ACC112 (cell line): Measurements from ENCODE around the gene BNC2.

Experiments
- H2AFZ ChIP-seq: fragments of 200-600 bp; sonication (generic); one replicate; pipeline ENCODE4 v1.6.0; 2017; ENCODE audit warnings: antibody characterized with exemption, low read length; ENCODE audit not compliant: unreplicated experiment
- H3K27ac ChIP-seq: fragments of 200-600 bp; sonication (generic); 2 replicates; pipeline ENCODE4 v1.5.1; 2014; ENCODE audit warnings: low read depth, mild to moderate bottlenecking, antibody characterized with exemption, low read length, moderate library complexity
- H3K27me3 ChIP-seq: fragments of 200-600 bp; sonication (generic); 2 replicates; pipeline ENCODE4 v1.6.1; 2014; ENCODE audit warnings: mild to moderate bottlenecking, antibody characterized with exemption, low read length, moderate library complexity, mixed read lengths; ENCODE audit not compliant: insufficient read depth
- H3K36me3 ChIP-seq: fragments of 200-600 bp; sonication (generic); 2 replicates; pipeline ENCODE4 v1.6.1; 2016; ENCODE audit warnings: mild to moderate bottlenecking, antibody characterized with exemption, low read length, moderate library complexity, mixed read lengths; ENCODE audit not compliant: insufficient read depth
- H3K4me1 ChIP-seq: fragments of 200-600 bp; sonication (generic); one replicate; pipeline ENCODE4 v1.6.1; 2016; ENCODE audit warnings: low read length, mixed read lengths; ENCODE audit not compliant: insufficient read depth, unreplicated experiment, control insufficient read depth
- H3K4me3 ChIP-seq: fragments of 200-600 bp; sonication (generic); 2 replicates; pipeline ENCODE4 v1.5.1; 2014; ENCODE audit warnings: mild to moderate bottlenecking, low read depth, low read length
- H3K79me2 ChIP-seq: fragments of 200-600 bp; sonication (generic); one replicate; pipeline ENCODE4 v1.6.0; 2016; ENCODE audit warnings: low read length; ENCODE audit not compliant: control insufficient read depth, unreplicated experiment, insufficient read depth

BNC2 gene

DNA sequence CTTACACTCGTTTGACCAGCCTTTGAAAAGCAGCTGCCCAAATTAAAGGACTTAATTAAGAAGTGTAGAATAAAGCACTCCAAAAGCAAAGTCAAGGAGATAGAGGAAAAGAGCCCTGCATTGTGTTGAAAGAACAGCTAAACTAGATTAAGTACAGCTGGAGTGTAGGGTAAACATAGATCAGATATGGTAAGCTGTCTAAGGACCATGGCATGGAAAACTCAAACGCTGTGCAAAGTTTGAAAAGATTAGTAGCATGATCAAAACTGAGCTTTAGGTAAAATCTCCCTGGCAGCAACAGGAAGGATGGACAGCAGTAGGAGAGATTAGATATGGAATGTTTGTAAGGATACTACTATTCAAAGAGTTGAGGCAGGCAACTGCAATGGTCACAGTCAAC lies 55.4 kb downstream of the BNC2 start:
- H3K36me3 ChIP-seq, result 0 out of 2 replicates have a peak, but pooled peaks cover 3% of the 10 kb centered on the region
- H3K4me3 ChIP-seq, result no peak overlapping the region
- H3K79me2 ChIP-seq, result peaks cover 27% of the 10 kb centered on the region
- H3K27ac ChIP-seq, result no peak overlapping the region
- H3K4me1 ChIP-seq, result peaks cover 8% of the 10 kb centered on the region
- no peak overlapping the region for H2AFZ ChIP-seq
- no peaks in the 10 kb centered on the region for H3K27me3 ChIP-seq

GRCh38 chr9:16813838-16814237 lies 56.6 kb downstream of the BNC2 start:
- Histone ChIP-seq H3K79me2 (peaks cover 27% of the 10 kb centered on the region), H3K4me1 (peaks cover 8% of the 10 kb centered on the region), H3K27ac (no peak overlapping the region), H3K4me3 (no peak overlapping the region), H2AFZ (no peak overlapping the region), H3K27me3 (no peaks in the 10 kb centered on the region), H3K36me3 (0 out of 2 replicates have a peak, but pooled peaks cover 3% of the 10 kb centered on the region)

GRCh38 chr9:16811987-16812685 lies 58.3 kb downstream of the BNC2 start:
- no peaks in the 10 kb centered on the region for H3K27me3 ChIP-seq
- H3K36me3 ChIP-seq, result 0 out of 2 replicates have a peak, but pooled peaks cover 3% of the 10 kb centered on the region
- peaks cover 21% of the 10 kb centered on the region for H3K79me2 ChIP-seq
- peaks cover 8% of the 10 kb centered on the region for H3K4me1 ChIP-seq
- H3K4me3 ChIP-seq, result no peak overlapping the region
- H2AFZ ChIP-seq, result no peak overlapping the region
- no peak overlapping the region for H3K27ac ChIP-seq

DNA sequence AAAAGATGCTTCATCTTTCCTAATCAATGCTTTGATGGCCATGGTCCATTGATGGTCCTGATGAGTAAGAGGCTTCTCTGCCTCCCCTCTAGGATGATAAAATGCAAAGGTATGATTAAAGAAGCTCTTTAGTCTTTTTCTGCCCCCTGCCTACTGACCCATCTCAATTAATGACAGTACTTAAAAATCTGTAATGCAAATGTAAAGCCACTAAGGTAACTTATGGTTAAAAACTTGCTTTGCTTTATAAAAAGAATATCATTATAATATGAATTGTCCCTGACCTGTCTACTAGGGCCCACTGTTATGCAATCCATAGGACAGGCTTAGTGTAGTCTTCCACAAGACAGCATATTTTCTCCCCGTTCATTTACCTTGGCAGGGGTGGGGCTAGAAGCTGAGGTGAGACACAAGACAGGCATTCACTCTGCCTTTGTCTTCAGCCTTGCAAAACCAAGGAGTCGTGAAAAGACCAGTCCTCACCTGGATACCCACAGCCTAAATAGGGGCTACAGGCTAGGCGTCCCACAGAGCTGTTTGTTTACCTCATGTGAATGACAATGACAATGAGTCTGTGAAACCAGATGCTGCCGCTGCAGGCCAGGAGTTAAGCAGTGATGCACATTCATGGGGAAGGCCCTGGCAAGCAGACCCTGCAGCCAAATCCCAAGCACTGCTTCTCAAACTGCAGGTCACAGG lies 60.4 kb downstream of the BNC2 start:
- H3K27ac ChIP-seq, result no peak overlapping the region
- H3K79me2 ChIP-seq, result peaks cover 12% of the 10 kb centered on the region
- 0 out of 2 replicates have a peak, but pooled peaks cover 3% of the 10 kb centered on the region for H3K36me3 ChIP-seq
- H3K27me3 ChIP-seq, result no peaks in the 10 kb centered on the region
- peaks cover 5% of the 10 kb centered on the region for H3K4me1 ChIP-seq
- no peak overlapping the region for H3K4me3 ChIP-seq
- no peak overlapping the region for H2AFZ ChIP-seq

DNA sequence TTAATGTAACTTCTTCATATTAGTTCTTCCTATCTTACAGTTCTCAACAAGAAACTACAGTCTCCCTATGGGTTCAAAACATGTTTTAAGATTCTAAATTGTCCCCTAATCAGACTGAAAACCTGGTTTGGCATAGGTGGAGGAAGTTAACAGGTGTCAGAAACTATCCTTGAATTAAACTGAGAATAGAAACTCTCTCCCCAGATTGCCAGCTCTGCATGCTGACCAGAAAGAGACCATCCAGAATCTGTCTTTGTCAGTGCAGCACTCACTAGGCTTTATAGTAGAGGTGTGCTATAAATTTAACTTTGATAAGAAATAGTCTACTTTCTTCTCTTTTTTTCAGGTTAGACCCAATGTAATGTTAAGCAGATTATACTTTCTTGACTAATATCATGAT lies 63.8 kb downstream of the BNC2 start:
- no peaks in the 10 kb centered on the region for H3K79me2 ChIP-seq
- H2AFZ ChIP-seq, result no peak overlapping the region
- H3K4me3 ChIP-seq, result no peak overlapping the region
- no peak overlapping the region for H3K27ac ChIP-seq
- no peaks in the 10 kb centered on the region for H3K4me1 ChIP-seq
- H3K27me3 ChIP-seq, result no peaks in the 10 kb centered on the region
- H3K36me3 ChIP-seq, result 0 out of 2 replicates have a peak, but pooled peaks cover 3% of the 10 kb centered on the region

GRCh38 chr9:16803648-16804047 lies 66.8 kb downstream of the BNC2 start:
- Histone ChIP-seq H3K27ac (no peak overlapping the region), H2AFZ (no peak overlapping the region), H3K79me2 (peaks cover 6% of the 10 kb centered on the region), H3K4me3 (no peak overlapping the region), H3K4me1 (no peaks in the 10 kb centered on the region), H3K36me3 (no peaks in the 10 kb centered on the region), H3K27me3 (no peaks in the 10 kb centered on the region)

DNA sequence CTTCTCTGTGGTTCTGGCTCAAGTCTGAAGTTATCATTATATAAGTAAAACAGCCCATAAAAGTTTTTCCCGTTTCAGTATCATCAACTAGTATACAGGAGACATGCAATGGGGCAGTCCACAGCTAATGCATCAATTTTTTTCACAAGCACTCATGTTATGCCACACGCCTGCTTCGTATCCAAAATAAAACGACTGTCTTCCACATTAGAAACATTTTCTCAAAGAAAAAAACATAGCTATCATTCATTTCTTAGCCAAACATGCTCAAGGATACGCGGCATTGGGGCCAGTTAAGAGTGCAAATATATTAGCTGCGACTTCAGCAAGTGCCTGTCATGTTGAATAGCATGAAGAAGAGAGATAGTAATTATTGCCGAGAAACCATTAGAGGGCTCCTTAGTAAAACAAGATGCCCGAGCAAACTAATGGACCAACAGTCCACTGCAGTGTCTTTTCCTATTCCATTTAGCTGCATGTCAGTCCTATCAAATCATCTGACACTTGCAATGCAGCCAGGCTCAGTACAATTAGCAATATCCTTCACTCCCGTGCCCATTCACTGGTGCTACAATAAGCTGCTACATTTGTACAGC lies 68.5 kb downstream of the BNC2 start:
- no peak overlapping the region for H2AFZ ChIP-seq
- H3K4me1 ChIP-seq, result peaks cover 5% of the 10 kb centered on the region
- peaks cover 20% of the 10 kb centered on the region for H3K79me2 ChIP-seq

DNA sequence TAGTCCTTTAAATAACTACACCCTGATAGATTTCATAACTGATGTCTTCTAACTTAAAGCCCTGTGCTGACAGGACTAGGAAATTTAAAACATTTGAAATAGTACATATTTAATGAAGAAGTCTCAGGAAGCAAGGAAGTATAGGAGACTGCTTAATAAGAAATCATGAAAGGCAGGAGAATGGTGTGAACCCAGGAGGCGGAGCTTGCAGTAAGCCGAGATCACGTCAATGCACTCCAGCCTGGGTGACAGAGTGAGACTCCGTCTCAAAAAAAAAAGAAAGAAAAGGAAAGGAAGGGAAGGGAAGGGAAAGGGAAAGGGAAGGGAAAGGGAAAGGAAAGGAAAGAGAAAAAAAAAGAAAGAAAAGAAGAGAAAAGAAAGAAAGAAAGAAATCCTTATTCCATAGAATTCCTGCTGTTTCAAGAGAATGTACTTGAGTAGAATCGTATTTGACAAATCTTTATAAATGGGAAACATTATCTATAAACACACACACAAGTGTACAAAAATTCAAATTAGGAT lies 74.1 kb downstream of the BNC2 start:
- Histone ChIP-seq H3K4me1 (peaks cover 27% of the 10 kb centered on the region), H3K79me2 (peaks cover 58% of the 10 kb centered on the region), H3K4me3 (no peak overlapping the region), H3K27ac (no peak overlapping the region), H2AFZ (no peak overlapping the region), H3K27me3 (no peaks in the 10 kb centered on the region), H3K36me3 (no peaks in the 10 kb centered on the region; the same call in 1 of the 2 replicates)

More for the DNA sequence above, 68.5 kb downstream of the BNC2 start:
- Histone ChIP-seq H3K36me3 (no peaks in the 10 kb centered on the region), H3K4me3 (no peak overlapping the region), H3K27me3 (no peaks in the 10 kb centered on the region), H3K27ac (no peak overlapping the region)

GRCh38 chr9:16794871-16795639 lies 75.4 kb downstream of the BNC2 start:
- peaks cover 59% of the 10 kb centered on the region for H3K79me2 ChIP-seq
- no peaks in the 10 kb centered on the region; the same call in 1 of the 2 replicates for H3K36me3 ChIP-seq
- no peaks in the 10 kb centered on the region for H3K27me3 ChIP-seq
- peak overlapping the region; percentile 76 for H3K27ac ChIP-seq
- H3K4me3 ChIP-seq, result peak overlapping the region; percentile 55
- H3K4me1 ChIP-seq, result peaks cover 27% of the 10 kb centered on the region
- peak overlapping the region; percentile 90 for H2AFZ ChIP-seq

DNA sequence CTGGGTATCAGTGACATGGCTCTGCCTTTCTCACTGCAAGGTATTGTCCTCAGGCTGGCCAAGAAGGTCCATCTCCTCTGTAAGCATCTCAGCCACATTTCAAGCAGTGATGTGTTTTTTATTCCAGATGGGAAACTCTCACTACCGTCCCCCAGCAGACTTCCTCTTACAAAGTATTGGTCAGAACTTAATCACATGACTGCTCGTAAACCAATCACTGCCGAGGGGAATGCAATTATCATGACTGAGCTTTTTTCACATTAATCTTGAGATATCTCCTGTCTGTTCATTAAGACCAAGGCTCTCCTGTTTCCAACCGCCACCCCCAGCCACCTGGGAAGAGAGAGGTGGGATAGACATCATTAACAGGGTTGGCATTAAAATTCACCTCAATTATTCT lies 76.4 kb downstream of the BNC2 start:
- Histone ChIP-seq H3K36me3 (no peaks in the 10 kb centered on the region; the same call in 1 of the 2 replicates), H2AFZ (no peak overlapping the region), H3K79me2 (peaks cover 59% of the 10 kb centered on the region), H3K27me3 (no peaks in the 10 kb centered on the region), H3K27ac (no peak overlapping the region; the same call in 1 of the 2 replicates), H3K4me1 (peaks cover 27% of the 10 kb centered on the region), H3K4me3 (no peak overlapping the region)
